ENCODE data around the gene OLFML2B. TPM values are rescaled to one million over a fixed set of nuclear protein-coding genes. Genes with fewer than 3 reads are reported as not detected.
A peak's percentile ranks its signal among the peaks of the same experiment; 100 is the strongest.
"Not testable (repeated sequence)": the region's sequence is repeated elsewhere in the genome, so short reads cannot be mapped to it uniquely, and the experiment has no call there.

The OLFML2B gene
- total RNA-seq, 2 donors from 2014 or later = 1.1 to 4.3 TPM

GRCh38 chr1:162040657-162041056 is 17.0 kb upstream of the OLFML2B start:
- intact Hi-C loops (cut with DNase I, micrococcal nuclease) = no loop called here
- ATAC-seq (no peak), DNase-seq (no peak)

DNA sequence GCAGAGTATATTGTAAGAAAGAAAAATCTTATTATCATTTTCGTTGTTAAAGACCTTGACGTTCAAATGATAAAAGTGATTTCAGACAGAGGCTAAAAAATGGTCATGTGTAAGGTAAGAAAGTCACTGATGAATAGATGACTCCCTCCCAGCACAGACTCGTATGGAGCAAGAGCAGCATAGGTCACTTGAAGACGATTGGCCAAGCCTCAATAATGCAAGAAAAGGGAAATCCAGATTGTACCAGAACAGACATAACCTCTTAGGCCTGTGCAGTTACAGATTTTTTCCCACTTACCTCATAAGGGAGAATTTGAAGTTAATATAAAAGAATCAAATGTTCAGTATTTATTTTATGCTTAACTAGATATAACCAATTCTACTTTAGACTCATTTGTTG is 16.3 kb upstream of the OLFML2B start:
- no peak for ATAC-seq
- intact Hi-C loops (cut with DNase I, micrococcal nuclease) = no loop called here

GRCh38 chr1:162038624-162039023 is 15.0 kb upstream of the OLFML2B start:
- DNase-seq (no peak), ATAC-seq (no peak)
- intact Hi-C loops (cut with DNase I, micrococcal nuclease) = loop anchor here in 1 of 2 donors (10.0 kb wide), 1 partner anchor 174 kb away; no protein-coding TSS in a partner anchor

More for the DNA sequence above, 16.3 kb upstream of the OLFML2B start:
- no peak for DNase-seq

GRCh38 chr1:162036163-162036562 is 12.5 kb upstream of the OLFML2B start:
- ATAC-seq (no peak), DNase-seq (no peak)
- intact Hi-C loops (cut with DNase I, micrococcal nuclease) = loop anchor here in 1 of 2 donors (2.0 to 10.0 kb wide), 2 partner anchors 171 to 243 kb away; no protein-coding TSS in a partner anchor

DNA sequence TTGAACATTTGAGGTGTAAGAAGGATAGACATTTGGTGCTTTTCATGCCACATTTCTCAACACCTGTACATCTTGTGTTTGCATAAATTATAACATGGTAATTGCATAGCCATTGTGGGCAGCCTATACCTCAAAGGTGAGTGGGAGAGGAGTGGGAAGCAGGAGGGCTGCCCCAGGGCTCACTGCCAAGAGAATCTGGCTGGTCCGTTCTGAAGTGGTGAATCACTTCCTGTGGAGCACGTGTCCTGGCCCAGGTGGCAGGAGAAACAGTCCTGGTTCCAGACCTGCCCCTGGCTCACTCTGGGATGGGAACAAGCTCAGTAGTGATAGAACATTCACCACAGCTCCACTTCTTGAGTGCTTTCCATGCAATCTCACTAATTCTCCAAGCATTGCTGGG is 11.6 kb upstream of the OLFML2B start:
- intact Hi-C loops (cut with DNase I, micrococcal nuclease) = loop anchor here in 1 of 2 donors (10.0 kb wide), 1 partner anchor 170 kb away; no protein-coding TSS in a partner anchor
- DNase-seq = no peak
- no peak for ATAC-seq

- DNase-seq = no peak
- intact Hi-C loops (cut with DNase I, micrococcal nuclease) = loop anchor here in 1 of 2 donors (10.0 kb wide), 1 partner anchor 169 kb away; no protein-coding TSS in a partner anchor
- ATAC-seq = no peak
Measured at GRCh38 chr1:162033428-162033827, 9.8 kb upstream of the OLFML2B start.

DNA sequence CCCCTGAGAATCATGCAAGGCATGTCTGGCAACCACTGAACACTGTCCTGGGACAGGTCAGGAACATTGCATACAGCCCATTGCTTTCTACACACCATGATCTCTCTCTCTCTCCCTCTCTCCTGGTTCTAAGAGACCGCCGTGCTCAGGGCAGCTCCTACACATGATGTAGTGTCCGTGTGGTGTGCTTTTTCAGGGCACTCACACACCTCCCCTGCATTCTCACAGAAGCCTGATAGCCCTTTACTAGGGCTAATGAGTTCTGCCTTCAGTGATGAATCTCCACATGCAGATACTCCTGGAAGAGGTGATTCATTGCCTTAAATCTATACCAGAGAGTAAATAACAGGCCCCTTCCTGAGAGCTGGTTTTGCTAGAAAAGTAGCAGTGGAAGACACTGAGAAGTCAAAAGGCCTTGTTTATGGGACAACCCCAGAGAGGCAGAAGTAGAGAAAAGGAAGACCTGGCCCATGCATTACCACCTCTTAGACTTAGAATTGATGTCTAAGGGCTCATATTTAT is 7.2 kb upstream of the OLFML2B start:
- no peak for DNase-seq
- no peak for ATAC-seq
- intact Hi-C loops (cut with DNase I, micrococcal nuclease) = loop anchor here in 1 of 2 donors (10.0 kb wide), 1 partner anchor 166 kb away; no protein-coding TSS in a partner anchor

- intact Hi-C loops (cut with DNase I, micrococcal nuclease) = no loop called here
- ATAC-seq = peak; percentile 33
- peak in 1 of 2 donors; percentile 22 for DNase-seq
Measured at GRCh38 chr1:162029157-162029556, 5.5 kb upstream of the OLFML2B start.

- intact Hi-C loops (cut with DNase I, micrococcal nuclease) = no loop called here
- DNase-seq (no peak), ATAC-seq (no peak)
Measured at GRCh38 chr1:162028726-162029125, 5.1 kb upstream of the OLFML2B start.

- DNase-seq (no peak), ATAC-seq (no peak)
- intact Hi-C loops (cut with DNase I, micrococcal nuclease) = no loop called here
Measured at GRCh38 chr1:162026881-162027280, 3.2 kb upstream of the OLFML2B start.

DNA sequence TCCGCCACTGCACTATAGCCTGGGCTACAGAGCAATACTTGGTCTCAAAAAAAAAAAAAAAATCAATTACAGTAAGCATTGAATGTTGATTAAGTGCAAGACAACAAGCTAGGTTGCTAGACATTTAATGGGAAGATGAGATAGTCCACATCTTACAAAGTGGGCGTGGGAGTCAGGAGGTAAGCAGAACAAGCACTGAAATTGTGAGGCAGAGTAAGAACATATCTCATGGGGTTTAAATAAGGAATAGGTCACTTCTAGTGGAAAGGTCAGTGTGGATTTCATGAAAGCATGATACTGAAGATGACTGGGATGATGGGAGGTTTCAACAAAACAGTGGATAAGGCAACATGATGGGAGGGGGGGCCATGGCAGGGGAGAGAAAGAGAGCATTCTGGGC is 1.9 kb upstream of the OLFML2B start:
- intact Hi-C loops (cut with DNase I, micrococcal nuclease) = no loop called here
- no peak for DNase-seq
- ATAC-seq = no peak

- intact Hi-C loops (cut with DNase I, micrococcal nuclease) = no loop called here
- ATAC-seq (no peak), DNase-seq (no peak)
Measured at GRCh38 chr1:162023181-162023546, 505 bp downstream of the OLFML2B start.

DNA sequence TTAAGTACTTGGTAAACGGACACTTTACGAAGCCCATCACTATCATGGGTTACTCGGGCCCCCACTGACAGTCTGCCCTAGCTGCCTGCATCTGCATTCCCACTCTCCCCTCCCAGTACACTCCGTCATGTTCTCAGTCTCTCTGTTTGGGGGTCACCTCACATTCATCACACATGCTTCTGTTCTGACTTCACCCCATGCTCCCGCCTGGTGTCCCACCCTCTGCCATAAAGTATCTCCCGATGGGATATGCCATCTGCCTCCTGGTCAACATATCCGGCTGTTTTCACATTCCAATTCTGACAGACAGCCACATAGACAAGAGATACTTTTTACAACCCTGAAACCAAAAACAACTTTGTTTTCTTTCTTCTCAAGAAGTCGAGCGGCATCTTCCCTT is 1.0 kb downstream of the OLFML2B start:
- intact Hi-C loops (cut with DNase I, micrococcal nuclease) = no loop called here

DNA sequence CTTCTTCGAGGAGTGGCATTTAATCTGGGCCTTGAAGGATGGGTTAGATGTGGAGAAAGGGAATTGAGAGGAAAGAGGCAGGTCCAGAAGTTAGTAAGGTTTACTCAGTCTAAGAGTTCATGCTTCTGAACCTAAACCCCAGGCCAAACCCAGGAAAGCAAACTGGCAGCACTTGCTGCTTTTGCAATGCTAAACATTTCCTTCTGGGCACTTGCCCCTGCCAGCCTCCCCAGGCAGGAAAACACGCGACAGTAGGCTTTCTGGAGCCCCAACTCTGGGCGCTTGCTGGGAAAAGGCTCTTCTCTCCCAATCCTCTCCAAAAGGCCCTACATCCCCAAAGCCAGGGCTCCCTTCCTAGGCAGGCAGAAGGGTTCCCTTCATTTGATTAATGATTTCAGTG is 2.5 kb downstream of the OLFML2B start:
- ATAC-seq = no peak
- intact Hi-C loops (cut with DNase I, micrococcal nuclease) = no loop called here

More for the DNA sequence above, 1.0 kb downstream of the OLFML2B start:
- DNase-seq (no peak), ATAC-seq (no peak)

DNA sequence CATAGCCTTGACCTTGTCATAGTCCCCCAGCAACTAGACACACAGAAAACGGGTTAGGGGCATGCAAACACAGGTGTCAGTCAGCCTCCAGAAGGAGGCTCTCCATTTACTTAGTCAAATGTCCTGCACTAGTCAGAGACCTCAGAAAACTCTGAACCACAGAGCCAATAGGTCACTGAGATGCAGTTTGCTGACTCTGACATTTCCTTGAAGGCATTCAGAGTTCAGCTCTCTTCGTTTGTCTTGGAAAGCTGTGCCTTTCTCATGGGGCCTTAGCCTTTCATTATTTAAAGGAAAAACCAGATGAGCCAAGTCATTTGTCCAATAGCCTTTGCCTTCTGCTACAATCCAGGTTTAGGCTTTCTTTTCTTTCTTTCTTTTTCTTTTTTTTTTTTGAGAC is 3.5 kb downstream of the OLFML2B start:
- DNase-seq = no peak
- intact Hi-C loops (cut with DNase I, micrococcal nuclease) = no loop called here
- ATAC-seq = no peak

More for the DNA sequence above, 2.5 kb downstream of the OLFML2B start:
- no peak for DNase-seq

- DNase-seq = no peak
- intact Hi-C loops (cut with DNase I, micrococcal nuclease) = no loop called here
- no peak for ATAC-seq
Measured at GRCh38 chr1:162019446-162019845, 4.2 kb downstream of the OLFML2B start.

DNA sequence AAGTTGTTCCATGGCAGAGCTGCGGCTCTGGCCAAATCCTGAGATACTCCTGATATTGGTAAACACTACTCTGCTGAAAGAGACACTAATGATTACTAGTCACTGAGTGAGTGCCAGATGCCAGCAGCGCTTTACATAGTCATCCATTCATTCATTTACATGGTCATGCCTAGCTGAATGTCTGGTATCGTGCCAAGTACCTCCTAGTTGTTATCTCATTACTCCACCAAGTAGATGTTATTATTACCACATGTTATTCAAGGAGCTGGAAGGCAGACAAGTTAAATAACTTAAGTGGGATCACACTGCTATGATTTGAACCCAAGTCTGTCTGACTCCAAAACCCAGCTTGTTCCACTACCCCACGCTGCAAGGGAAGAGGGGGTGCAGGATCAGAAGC is 4.7 kb downstream of the OLFML2B start:
- ATAC-seq (no peak), DNase-seq (no peak)

DNA sequence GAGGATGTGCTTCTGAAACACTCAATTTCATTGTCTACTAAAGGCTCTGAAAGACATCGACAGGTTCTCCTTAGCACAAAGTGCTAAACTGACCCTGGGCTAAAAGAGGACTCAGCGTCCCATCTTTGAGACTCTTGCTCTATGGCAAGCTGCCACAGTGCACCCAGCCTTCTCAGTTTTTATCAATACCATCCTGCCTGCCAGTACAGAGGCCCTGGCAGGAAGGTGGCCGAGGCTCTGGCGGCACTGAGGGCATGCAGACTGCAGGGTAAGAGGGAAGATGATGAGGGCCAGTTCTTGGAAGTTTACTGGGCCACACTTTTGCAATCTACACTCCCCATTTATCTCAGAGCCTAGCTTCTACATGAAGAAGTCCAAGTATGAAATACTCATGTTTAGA is 5.3 kb downstream of the OLFML2B start:
- DNase-seq = no peak
- ATAC-seq = no peak
- intact Hi-C loops (cut with DNase I, micrococcal nuclease) = no loop called here

More for the DNA sequence above, 4.7 kb downstream of the OLFML2B start:
- intact Hi-C loops (cut with DNase I, micrococcal nuclease) = no loop called here

- intact Hi-C loops (cut with DNase I, micrococcal nuclease); ATAC-seq; DNase-seq: not testable (repeated sequence)
Measured at GRCh38 chr1:162017791-162018190, 5.9 kb downstream of the OLFML2B start.

GRCh38 chr1:162016631-162017030 is 7.0 kb downstream of the OLFML2B start:
- intact Hi-C loops (cut with DNase I, micrococcal nuclease) = no loop called here
- no peak for DNase-seq
- no peak for ATAC-seq

DNA sequence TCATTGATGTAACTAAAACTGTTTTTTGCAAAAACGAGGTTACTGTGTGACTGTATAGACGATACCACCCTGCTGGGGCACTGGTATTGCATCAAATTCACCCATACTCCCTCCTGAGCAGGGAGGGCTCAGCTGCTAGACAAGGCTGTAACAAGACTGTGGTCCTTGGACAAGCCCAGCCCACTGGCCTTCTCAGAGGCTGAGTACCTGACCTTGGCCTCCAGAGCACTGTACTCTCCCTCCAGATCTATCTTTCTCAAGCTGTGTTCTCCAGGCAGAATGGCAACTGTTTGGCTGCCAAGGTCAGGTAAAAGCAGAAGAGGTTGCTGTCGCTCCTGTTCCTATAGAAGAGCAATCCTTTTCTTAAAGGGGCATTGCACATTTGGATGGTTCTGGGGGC is 8.5 kb downstream of the OLFML2B start:
- ATAC-seq (no peak), DNase-seq (no peak)
- intact Hi-C loops (cut with DNase I, micrococcal nuclease) = no loop called here

Data from left colon (tissue), 2 donors.